Endodermal cell (in vitro differentiated cells): ENCODE measurements around the gene OBSCN. TPM values are rescaled to one million over a fixed set of nuclear protein-coding genes. Genes with fewer than 3 reads are reported as not detected.

Experiments used
- DNase-seq: peaks from one replicate; pipeline ENCODE4 v3.0.0-alpha.2; 2017
- H3K27ac ChIP-seq: 2 replicates; pipeline ENCODE4 v1.5.1; 2013; ENCODE audit warnings: mild to moderate bottlenecking, low read depth, low read length, moderate library complexity
- H3K27me3 ChIP-seq: 2 replicates; pipeline ENCODE4 v1.6.1; 2013; ENCODE audit warnings: mild to moderate bottlenecking, low read length, moderate library complexity; ENCODE audit not compliant: insufficient read depth, control insufficient read depth, poor library complexity, severe bottlenecking
- H3K36me3 ChIP-seq: 2 replicates; pipeline ENCODE4 v1.7.0; 2013; ENCODE audit warnings: mild to moderate bottlenecking, low read length, moderate library complexity; ENCODE audit not compliant: control insufficient read depth, insufficient read depth
- H3K4me1 ChIP-seq: one replicate; pipeline ENCODE4 v1.7.0; 2013; ENCODE audit warnings: low read length; ENCODE audit not compliant: control insufficient read depth, insufficient read depth
- H3K4me3 ChIP-seq: 2 replicates; pipeline ENCODE4 v1.5.1; 2013; ENCODE audit warnings: mild to moderate bottlenecking, low read length, moderate library complexity
- H3K9ac ChIP-seq: 2 replicates; pipeline ENCODE4 v1.6.1; 2013; ENCODE audit warnings: mild to moderate bottlenecking, low read length, moderate library complexity; ENCODE audit not compliant: poor library complexity, severe bottlenecking; ENCODE audit errors: extremely low read depth
- H3K9me3 ChIP-seq: 2 replicates; pipeline ENCODE4 v1.6.1; 2013; ENCODE audit warnings: mild to moderate bottlenecking, low read length, moderate library complexity; ENCODE audit not compliant: control insufficient read depth
- H3K27ac Mint-ChIP-seq: 2 replicates; pipeline ENCODE4 v1.8.0; 2020; ENCODE audit warnings: mixed read lengths
- H3K27me3 Mint-ChIP-seq: 2 replicates; pipeline ENCODE4 v1.8.0; 2021; ENCODE audit warnings: mild to moderate bottlenecking, mixed read lengths; ENCODE audit not compliant: insufficient read depth
- H3K36me3 Mint-ChIP-seq: 2 replicates; pipeline ENCODE4 v1.8.0; 2020; ENCODE audit warnings: low read depth, mixed read lengths
- H3K4me1 Mint-ChIP-seq: 2 replicates; pipeline ENCODE4 v1.8.0; 2020; ENCODE audit warnings: mixed read lengths
- H3K4me3 Mint-ChIP-seq: 2 replicates; pipeline ENCODE4 v1.8.0; 2020; ENCODE audit warnings: mild to moderate bottlenecking, moderate library complexity, mixed read lengths
- H3K9me3 Mint-ChIP-seq: 2 replicates; pipeline ENCODE4 v1.8.0; 2020; ENCODE audit warnings: mild to moderate bottlenecking, mixed read lengths
- CTCF ChIP-seq: fragments of 200-600 bp; sonication (generic); conservative IDR thresholded peaks from 2 replicates; pipeline ENCODE4 v1.5.0; 2021; ENCODE audit warnings: antibody characterized with exemption, mild to moderate bottlenecking
- WGBS, 2 experiments: methylation state at CpG; one replicate each; pipeline versions ENCODE4 v1.1.5 to v1.1.7; 2013; ENCODE audit warnings: missing lambda C conversion rate in 2 of 2, mixed read lengths in 1 of 2; ENCODE audit not compliant: insufficient coverage in 1 of 2, insufficient read length in 1 of 2; 5-methylcytosine and 5-hydroxymethylcytosine counted together
- total RNA-seq, 2 donors: library from RNA; stranded (reverse); fragmentation: NEBNext Ultra II Directional in 1 of 2; extraction: Animal tissue kit (Norgen Biotek cat#: 25700) in 1 of 2; gene quantifications; 2 replicates in 1 of 2; 3 replicates in 1 of 2; pipeline ENCODE4 v1.2.1, GENCODE V29; 2021

OBSCN gene
- total RNA-seq, 2 donors from 2014 or later: 53.7 to 68.9 TPM

- Mint-ChIP-seq H3K36me3 (no peaks in the 10 kb centered on the region), H3K27me3 (peaks cover 56% of the 10 kb centered on the region), H3K4me3 (peak overlapping the region; percentile 73), H3K9me3 (no peaks in the 10 kb centered on the region), H3K27ac (peak overlapping the region; percentile 67), H3K4me1 (peaks cover 4% of the 10 kb centered on the region)
- Histone ChIP-seq H3K36me3 (no peaks in the 10 kb centered on the region), H3K27ac (no peak overlapping the region), H3K4me3 (peak overlapping the region; percentile 81), H3K9ac (no peak overlapping the region), H3K9me3 (no peaks in the 10 kb centered on the region), H3K27me3 (peaks cover 51% of the 10 kb centered on the region), H3K4me1 (no peaks in the 10 kb centered on the region)
- peak; percentile 77 for DNase-seq
- WGBS, 2 experiments: 6% methylated on average over 38 to 48 of the region's 48 CpGs
- TF ChIP-seq CTCF: peak; percentile 23
Measured at GRCh38 chr1:228378873-228379460, 171.1 kb downstream of the OBSCN start.

- Mint-ChIP-seq H3K9me3 (no peaks in the 10 kb centered on the region), H3K27me3 (peaks cover 56% of the 10 kb centered on the region), H3K27ac (no peak overlapping the region), H3K4me1 (peaks cover 4% of the 10 kb centered on the region), H3K36me3 (no peaks in the 10 kb centered on the region), H3K4me3 (peak overlapping the region; percentile 73)
- H3K27me3 ChIP-seq: peaks cover 52% of the 10 kb centered on the region
- H3K4me1 ChIP-seq: no peaks in the 10 kb centered on the region
- TF ChIP-seq CTCF: no peak
- H3K36me3 ChIP-seq: no peaks in the 10 kb centered on the region
- H3K27ac ChIP-seq: no peak overlapping the region
- H3K9me3 ChIP-seq: no peaks in the 10 kb centered on the region
- 85 to 86% methylated on average over 6 to 8 of the region's 8 CpGs for WGBS, 2 experiments
- no peak overlapping the region for H3K4me3 ChIP-seq
- no peak for DNase-seq
- H3K9ac ChIP-seq: no peak overlapping the region
Measured at GRCh38 chr1:228379666-228380065, 171.8 kb downstream of the OBSCN start.

- H3K27me3 ChIP-seq: peaks cover 63% of the 10 kb centered on the region
- Mint-ChIP-seq H3K4me3 (no peak overlapping the region), H3K27ac (no peak overlapping the region), H3K36me3 (no peaks in the 10 kb centered on the region), H3K9me3 (no peaks in the 10 kb centered on the region), H3K4me1 (peaks cover 4% of the 10 kb centered on the region), H3K27me3 (peaks cover 62% of the 10 kb centered on the region)
- H3K27ac ChIP-seq: no peak overlapping the region
- DNase-seq: no peak
- H3K4me3 ChIP-seq: no peak overlapping the region
- H3K9ac ChIP-seq: no peak overlapping the region
- no peak for TF ChIP-seq CTCF
- no peaks in the 10 kb centered on the region for H3K4me1 ChIP-seq
- H3K36me3 ChIP-seq: no peaks in the 10 kb centered on the region
- WGBS, 2 experiments: 70 to 79% methylated on average over 2 of the region's 2 CpGs
- no peaks in the 10 kb centered on the region for H3K9me3 ChIP-seq
Measured at GRCh38 chr1:228381356-228381755, 173.5 kb downstream of the OBSCN start.
